ENCODE data around the gene PLA2G2A. TPM values are rescaled to one million over a fixed set of nuclear protein-coding genes. Genes with fewer than 3 reads are reported as not detected.

Gene PLA2G2A
- total and polyA plus RNA-seq, 4 donors, result 441 to 1,724 (median 1,565) TPM; not detected in 1

- no peak overlapping the region for H3K27ac ChIP-seq (ENCODE audit: low read depth in 1 of 2, low read length in 2 of 2)
- DNase-seq (ENCODE audit: low spot score), result no peak
- WGBS, result 76% methylated on average over 8 of the region's 8 CpGs
Observed at GRCh38 chr1:19926296-19927129, 52.9 kb downstream of the PLA2G2A start.

More at GRCh38 chr1:19926296-19927129, 52.9 kb downstream of the PLA2G2A start:
- no peaks in the 10 kb centered on the region for H3K36me3 ChIP-seq (ENCODE audit: control insufficient read depth in 4 of 4, insufficient read depth in 3 of 4, low read depth in 1 of 4, low read length in 3 of 4)
- H3K9me3 ChIP-seq (ENCODE audit: control insufficient read depth in 4 of 4, low read length in 3 of 4), result peaks cover 0 to 10% (median 4%) of the 10 kb centered on the region in 4 donors
- no peaks in the 10 kb centered on the region for H3K27me3 ChIP-seq (ENCODE audit: control insufficient read depth in 4 of 4, insufficient read depth in 4 of 4, low read length in 3 of 4)
- TF ChIP-seq, protein P1, sequence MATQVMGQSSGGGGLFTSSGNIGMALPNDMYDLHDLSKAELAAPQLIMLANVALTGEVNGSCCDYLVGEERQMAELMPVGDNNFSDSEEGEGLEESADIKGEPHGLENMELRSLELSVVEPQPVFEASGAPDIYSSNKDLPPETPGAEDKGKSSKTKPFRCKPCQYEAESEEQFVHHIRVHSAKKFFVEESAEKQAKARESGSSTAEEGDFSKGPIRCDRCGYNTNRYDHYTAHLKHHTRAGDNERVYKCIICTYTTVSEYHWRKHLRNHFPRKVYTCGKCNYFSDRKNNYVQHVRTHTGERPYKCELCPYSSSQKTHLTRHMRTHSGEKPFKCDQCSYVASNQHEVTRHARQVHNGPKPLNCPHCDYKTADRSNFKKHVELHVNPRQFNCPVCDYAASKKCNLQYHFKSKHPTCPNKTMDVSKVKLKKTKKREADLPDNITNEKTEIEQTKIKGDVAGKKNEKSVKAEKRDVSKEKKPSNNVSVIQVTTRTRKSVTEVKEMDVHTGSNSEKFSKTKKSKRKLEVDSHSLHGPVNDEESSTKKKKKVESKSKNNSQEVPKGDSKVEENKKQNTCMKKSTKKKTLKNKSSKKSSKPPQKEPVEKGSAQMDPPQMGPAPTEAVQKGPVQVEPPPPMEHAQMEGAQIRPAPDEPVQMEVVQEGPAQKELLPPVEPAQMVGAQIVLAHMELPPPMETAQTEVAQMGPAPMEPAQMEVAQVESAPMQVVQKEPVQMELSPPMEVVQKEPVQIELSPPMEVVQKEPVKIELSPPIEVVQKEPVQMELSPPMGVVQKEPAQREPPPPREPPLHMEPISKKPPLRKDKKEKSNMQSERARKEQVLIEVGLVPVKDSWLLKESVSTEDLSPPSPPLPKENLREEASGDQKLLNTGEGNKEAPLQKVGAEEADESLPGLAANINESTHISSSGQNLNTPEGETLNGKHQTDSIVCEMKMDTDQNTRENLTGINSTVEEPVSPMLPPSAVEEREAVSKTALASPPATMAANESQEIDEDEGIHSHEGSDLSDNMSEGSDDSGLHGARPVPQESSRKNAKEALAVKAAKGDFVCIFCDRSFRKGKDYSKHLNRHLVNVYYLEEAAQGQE (IDR thresholded peaks at IDR 0.05), result no peak
- no peak for TF ChIP-seq JUND (IDR thresholded peaks at IDR 0.05)
- no peak for TF ChIP-seq CTCF (IDR thresholded peaks at IDR 0.05; ENCODE audit: low read depth, low read length, missing input control)
- no peak overlapping the region for H3K9ac ChIP-seq (ENCODE audit: low read depth in 1 of 2, low read length in 2 of 2)
- no peaks in the 10 kb centered on the region for H3K4me1 ChIP-seq (ENCODE audit: control insufficient read depth in 4 of 4, insufficient read depth in 4 of 4, low read length in 3 of 4)
- H3K4me3 ChIP-seq (ENCODE audit: low read depth in 1 of 3, low read length in 3 of 3), result no peak overlapping the region

Other genes with a start within 250 kb of the PLA2G2A start
- 1 to 10 TPM; 5.2 to 9.5 TPM for gene TMCO4, start 179.7 kb downstream of the PLA2G2A start, total RNA-seq
- gene TMCO4, start 179.7 kb downstream of the PLA2G2A start, polyA plus RNA-seq, result 1 to 10 TPM; 4.0 to 6.8 TPM
- under 1 TPM; 0.17 to 0.33 TPM for gene RNF186, start 164.3 kb downstream of the PLA2G2A start, total RNA-seq
- gene RNF186, start 164.3 kb downstream of the PLA2G2A start, polyA plus RNA-seq, result under 1 TPM; 0.23 to 0.38 TPM
- 1 to 10 TPM; 3.5 to 4.0 TPM for gene OTUD3, start 97.2 kb downstream of the PLA2G2A start, total RNA-seq
- under 1 TPM; 0.36 to 0.71 TPM for gene OTUD3, start 97.2 kb downstream of the PLA2G2A start, polyA plus RNA-seq
- gene PLA2G2E, start 56.0 kb downstream of the PLA2G2A start, total RNA-seq, result not detected
- not detected for gene PLA2G2E, start 56.0 kb downstream of the PLA2G2A start, polyA plus RNA-seq
- 1 to 10 TPM in 1 of 2 donors, not detected in 1; 2.0 TPM for gene PLA2G5, start 90.6 kb upstream of the PLA2G2A start, total RNA-seq
- gene PLA2G5, start 90.6 kb upstream of the PLA2G2A start, polyA plus RNA-seq, result 1 to 10 TPM; 2.3 to 2.9 TPM
- gene PLA2G2D, start 139.9 kb upstream of the PLA2G2A start, total RNA-seq, result under 1 TPM; 0.08 to 0.14 TPM
- gene PLA2G2D, start 139.9 kb upstream of the PLA2G2A start, polyA plus RNA-seq, result under 1 TPM in 1 of 2 donors, not detected in 1; 0.06 TPM
- gene PLA2G2F, start 159.7 kb upstream of the PLA2G2A start, total RNA-seq, result under 1 TPM in 1 of 2 donors, not detected in 1; under 0.01 TPM
- not detected for gene PLA2G2F, start 159.7 kb upstream of the PLA2G2A start, polyA plus RNA-seq
- 1 to 10 TPM; 1.1 to 2.3 TPM for gene UBXN10, start 206.5 kb upstream of the PLA2G2A start, total RNA-seq
- 1 to 10 TPM in 1 of 2 donors, under 1 TPM in 1; 0.50 to 1.1 TPM for gene UBXN10, start 206.5 kb upstream of the PLA2G2A start, polyA plus RNA-seq
- not detected for gene PLA2G2C, start 206.9 kb upstream of the PLA2G2A start, total RNA-seq
- not detected for gene PLA2G2C, start 206.9 kb upstream of the PLA2G2A start, polyA plus RNA-seq